Neural cell (in vitro differentiated cells): ENCODE measurements around the gene CLCN3.

ENCODE experiments used
- EZH2 ChIP-seq: fragments of 200-600, 300-800 bp; shearing (Covaris generic), sonication (generic); IDR thresholded peaks from 2 replicates; pipeline ENCODE4 v1.6.1; 2014; ENCODE audit warnings: antibody characterized with exemption, low read length, borderline replicate concordance, mild to moderate bottlenecking; ENCODE audit not compliant: insufficient read depth, poor library complexity, severe bottlenecking
- RAD21 ChIP-seq: fragments of 450-650 bp; conservative IDR thresholded peaks from 2 replicates; pipeline ENCODE4 v1.6.1; 2014; ENCODE audit warnings: antibody characterized with exemption, mild to moderate bottlenecking, moderate library complexity
- SMC3 ChIP-seq: fragments of 450-650 bp; conservative IDR thresholded peaks from 2 replicates; pipeline ENCODE4 v1.6.1; 2014; ENCODE audit warnings: antibody characterized with exemption, mild to moderate bottlenecking, moderate library complexity; ENCODE audit not compliant: poor library complexity
- TAF1 ChIP-seq: IDR thresholded peaks from 2 replicates; pipeline ENCODE4 v1.6.1; 2012; ENCODE audit warnings: low read depth
- TF ChIP-seq, protein P1 (sequence below): fragments of 450-650 bp; IDR thresholded peaks from 2 replicates; pipeline ENCODE4 v1.5.1; 2014; ENCODE audit warnings: antibody characterized with exemption, mild to moderate bottlenecking, moderate library complexity; ENCODE audit not compliant: poor library complexity, severe bottlenecking

DNA sequence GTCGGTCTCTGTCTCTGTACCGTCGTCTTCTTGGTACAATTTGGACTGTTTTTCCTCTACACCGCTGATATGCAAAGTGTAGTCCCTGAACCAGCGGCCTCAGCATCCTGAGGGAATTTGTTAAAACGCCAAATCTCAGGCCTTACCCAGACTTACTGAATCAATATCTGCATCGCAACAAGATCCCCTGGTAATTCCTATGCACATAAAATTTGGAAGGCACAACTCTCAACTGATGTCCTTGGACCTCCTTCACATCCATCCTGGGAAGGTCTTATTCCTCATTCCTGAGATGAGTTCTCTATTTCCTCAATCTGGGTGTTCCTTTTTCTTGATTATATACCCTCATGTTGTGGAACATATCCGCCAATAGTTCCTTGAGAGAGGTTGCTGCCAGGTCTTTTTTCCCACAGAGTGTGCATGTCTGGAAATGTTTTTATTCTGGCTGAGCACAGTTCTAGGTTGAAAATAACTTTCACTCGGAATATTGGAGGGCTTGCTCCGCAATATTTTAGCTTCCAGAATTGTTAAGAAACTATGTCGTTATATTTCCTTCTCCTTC, 138.1 kb downstream of the CLCN3 start:
- TF ChIP-seq, protein P1, sequence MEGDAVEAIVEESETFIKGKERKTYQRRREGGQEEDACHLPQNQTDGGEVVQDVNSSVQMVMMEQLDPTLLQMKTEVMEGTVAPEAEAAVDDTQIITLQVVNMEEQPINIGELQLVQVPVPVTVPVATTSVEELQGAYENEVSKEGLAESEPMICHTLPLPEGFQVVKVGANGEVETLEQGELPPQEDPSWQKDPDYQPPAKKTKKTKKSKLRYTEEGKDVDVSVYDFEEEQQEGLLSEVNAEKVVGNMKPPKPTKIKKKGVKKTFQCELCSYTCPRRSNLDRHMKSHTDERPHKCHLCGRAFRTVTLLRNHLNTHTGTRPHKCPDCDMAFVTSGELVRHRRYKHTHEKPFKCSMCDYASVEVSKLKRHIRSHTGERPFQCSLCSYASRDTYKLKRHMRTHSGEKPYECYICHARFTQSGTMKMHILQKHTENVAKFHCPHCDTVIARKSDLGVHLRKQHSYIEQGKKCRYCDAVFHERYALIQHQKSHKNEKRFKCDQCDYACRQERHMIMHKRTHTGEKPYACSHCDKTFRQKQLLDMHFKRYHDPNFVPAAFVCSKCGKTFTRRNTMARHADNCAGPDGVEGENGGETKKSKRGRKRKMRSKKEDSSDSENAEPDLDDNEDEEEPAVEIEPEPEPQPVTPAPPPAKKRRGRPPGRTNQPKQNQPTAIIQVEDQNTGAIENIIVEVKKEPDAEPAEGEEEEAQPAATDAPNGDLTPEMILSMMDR = no peak
- TF ChIP-seq TAF1 (no peak), SMC3 (no peak), RAD21 (no peak), EZH2 (no peak)
